Myocyte (in vitro differentiated cells): ENCODE data around the gene NRAS. TPM values are rescaled to one million over a fixed set of nuclear protein-coding genes. Genes with fewer than 3 reads are reported as not detected.

Experiments used
- DNase-seq: peaks from one replicate; pipeline ENCODE4 v3.0.0-alpha.2; 2012; ENCODE audit warnings: low read depth
- total RNA-seq: library from RNA; depleted of rRNA; stranded (reverse); fragments of >200 nt; gene quantifications from 2 replicates; pipeline ENCODE4 v1.2.3, GENCODE V29; 2014

Gene NRAS
- total RNA-seq, 1 donor from 2014 or later = 57.6 TPM

DNA sequence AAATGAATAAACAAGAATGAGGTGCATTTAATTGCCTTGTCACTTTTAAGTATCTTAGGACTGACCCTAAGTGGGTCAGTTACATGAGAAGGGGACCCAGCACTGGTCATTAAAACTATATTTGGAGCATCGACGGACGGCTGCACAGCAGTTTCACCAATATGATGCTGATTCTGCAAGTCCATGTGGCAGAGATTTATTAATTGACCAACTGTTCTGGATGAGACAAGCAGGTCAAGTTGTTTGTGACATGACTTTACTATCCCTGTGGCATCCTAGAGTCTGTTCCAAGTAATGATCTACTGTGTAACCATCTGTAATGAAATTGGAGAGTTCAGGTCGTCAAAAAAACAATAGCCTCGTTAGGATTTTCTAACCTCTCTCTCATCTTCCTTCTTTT, 30.7 kb downstream of the NRAS start:
- DNase-seq = no peak

DNA sequence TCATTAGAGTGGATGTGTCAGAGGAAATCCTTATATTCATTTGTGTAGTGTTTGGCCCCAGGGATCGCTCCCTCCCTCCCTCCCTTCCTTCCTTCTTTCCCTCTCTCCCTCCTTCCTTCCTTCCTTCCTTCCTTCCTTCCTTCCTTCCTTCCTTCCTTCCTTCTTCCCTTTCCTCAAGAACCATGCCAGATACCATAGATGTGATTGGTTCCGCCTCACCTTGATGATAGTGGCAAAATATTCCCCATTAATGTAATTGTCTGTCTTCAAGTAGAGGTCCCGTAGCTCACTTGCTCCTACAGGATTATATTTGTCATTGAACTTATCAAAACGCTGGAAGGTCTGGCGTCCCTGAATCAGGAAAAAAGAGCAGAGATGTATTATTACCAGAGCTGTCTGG, 38.9 kb downstream of the NRAS start:
- DNase-seq = no peak

DNA sequence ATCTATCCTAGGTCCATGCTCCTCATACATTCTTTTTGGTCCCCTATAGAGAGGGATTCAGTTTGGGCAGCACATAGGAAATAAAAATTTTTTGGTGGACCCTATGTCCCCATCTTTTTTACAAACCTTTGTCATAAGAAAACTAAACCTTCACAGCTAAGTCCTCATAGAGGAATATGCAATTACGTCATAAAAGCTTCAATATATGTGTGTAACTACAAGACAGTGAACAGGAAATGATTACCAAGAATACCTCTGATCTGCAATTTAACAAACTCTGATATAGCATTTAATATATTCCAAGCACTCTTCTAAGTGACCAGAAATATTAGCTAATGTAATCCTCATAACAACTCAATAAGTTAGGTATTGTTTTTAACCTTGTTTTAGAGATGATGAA, 40.5 kb downstream of the NRAS start:
- no peak for DNase-seq

DNA sequence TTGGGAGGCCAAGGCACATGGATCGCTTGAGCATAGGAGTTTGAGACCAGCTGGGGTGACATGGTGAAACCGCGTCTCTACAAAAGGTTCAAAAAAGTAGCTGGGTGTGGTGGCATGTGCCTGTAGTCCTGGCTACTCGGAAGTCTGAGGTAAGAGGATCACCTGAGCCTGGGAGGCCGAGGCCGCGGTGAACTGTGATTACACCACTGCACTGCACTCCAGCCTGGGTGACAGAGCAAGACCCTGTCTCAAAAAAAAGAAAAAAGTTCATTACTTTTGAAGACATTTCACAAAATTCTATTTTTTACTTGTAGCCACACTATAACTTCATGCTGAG, 44.7 kb downstream of the NRAS start:
- DNase-seq = no peak

DNA sequence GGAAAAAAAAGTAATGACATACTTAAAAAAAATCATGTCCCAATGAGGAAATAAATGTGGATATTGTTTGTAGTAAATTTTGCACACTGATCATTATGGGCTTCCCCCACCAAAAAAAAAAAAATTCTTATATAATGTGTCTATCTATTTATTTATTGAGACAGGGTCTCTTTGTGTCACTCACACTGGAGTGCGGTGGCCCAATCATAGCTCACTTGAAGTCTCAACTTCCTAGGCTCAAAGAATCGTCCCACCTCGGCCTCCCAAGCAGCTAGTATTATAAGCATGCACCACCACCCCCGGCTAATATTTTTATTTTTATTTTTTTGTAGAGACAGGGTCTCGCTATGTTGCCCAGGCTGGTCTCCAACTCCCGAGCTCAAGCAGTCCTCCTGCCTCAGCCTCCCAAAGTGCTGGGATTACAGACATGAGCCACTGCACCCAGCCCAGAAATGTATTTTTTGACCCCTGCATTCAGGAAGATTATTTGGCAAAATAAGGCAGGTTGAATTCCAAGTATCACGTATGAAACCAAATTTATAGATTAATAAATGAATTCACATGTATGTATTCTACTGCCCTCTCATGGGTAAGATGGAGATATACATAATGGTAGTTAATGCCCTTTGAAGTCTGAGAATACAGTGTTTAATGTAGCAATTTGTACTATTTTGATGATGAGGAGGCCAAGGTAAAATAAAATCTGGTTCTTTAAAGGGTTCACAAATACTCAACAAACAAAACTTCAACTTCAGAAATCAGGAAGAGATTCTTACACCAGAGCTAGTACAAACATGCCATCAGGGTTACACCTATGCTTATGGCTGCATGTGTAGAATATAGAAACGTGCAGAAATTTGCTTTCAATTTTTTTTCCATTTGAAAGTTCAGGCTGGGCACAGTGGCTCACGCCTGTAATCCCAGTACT, 45.3 kb downstream of the NRAS start:
- peak; percentile 6 for DNase-seq

DNA sequence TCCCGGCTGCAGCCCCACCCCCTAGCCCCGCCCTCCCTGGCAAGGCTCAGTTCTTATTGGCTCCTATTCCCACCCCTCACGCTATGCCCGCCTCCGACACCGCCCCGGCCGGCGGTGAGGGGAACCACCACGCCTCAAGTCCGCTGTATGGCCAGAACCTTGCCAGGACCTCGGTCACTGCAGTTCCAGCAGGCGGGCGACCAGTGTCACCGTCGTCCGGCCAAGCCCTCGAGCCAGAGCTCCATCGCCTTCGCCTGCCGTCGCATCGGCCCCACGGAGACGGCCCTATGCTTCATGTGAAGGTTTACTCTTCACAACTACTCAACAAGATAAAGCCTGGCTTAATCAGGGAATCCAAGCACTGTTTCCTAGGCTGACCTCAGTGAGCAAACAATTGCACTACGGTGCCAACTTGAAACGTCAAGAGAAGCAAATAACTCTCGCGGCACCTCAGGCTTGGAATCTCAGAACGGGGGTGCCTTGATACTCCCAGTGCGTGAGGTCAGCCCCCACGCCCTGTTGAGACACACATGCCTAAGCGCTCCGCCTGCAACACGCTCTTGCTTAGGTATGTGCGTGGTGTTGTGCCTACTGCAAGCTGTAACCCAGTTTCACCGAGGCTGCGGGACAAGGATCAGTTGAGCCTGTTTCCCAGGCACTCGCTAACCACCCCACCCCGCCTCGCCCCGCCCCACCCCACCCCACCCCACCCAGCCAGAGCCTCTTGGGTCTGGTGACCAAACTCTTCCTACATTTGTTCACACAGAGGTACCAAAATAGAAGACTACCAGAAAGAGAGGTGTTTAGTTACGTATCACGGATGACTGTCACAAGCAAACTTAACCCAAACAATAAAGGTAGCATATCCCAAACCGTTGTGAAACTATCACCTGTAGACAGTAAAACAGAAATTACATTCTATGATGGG, 46.2 kb downstream of the NRAS start:
- DNase-seq = peak; percentile 95

DNA sequence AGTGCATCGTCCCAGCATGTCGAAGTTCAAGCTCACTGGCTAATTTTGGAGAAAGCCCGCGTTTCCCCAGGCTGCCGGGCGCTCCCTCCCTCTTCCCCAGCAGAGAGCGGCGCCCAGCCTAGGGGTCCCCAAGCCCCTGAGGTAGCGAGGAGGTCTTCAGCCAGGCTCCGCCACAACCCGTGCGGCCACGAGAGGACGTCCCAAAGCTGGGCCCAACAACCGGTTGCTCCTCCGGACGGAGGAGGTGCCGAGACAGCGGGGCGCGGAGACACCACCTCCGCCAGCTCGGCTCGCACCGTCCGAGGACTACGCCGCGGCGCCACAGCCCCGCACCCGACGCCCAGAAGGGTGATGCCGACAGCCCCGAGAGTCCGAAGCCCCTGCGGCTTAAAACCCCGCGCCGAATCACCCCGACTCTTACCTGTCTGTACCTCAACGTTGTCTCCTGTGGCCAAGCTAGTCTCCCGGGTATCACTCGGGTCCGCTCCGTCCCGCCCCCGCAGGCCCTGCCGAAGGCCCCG, 46.9 kb downstream of the NRAS start, which contains the start of gene DENND2C:
TSS of gene DENND2C (minus strand) at position 488 of the 521 bp plus-strand sequence. CDS start 44,065 bp downstream, outside the sequence.
- no peak for DNase-seq

DNA sequence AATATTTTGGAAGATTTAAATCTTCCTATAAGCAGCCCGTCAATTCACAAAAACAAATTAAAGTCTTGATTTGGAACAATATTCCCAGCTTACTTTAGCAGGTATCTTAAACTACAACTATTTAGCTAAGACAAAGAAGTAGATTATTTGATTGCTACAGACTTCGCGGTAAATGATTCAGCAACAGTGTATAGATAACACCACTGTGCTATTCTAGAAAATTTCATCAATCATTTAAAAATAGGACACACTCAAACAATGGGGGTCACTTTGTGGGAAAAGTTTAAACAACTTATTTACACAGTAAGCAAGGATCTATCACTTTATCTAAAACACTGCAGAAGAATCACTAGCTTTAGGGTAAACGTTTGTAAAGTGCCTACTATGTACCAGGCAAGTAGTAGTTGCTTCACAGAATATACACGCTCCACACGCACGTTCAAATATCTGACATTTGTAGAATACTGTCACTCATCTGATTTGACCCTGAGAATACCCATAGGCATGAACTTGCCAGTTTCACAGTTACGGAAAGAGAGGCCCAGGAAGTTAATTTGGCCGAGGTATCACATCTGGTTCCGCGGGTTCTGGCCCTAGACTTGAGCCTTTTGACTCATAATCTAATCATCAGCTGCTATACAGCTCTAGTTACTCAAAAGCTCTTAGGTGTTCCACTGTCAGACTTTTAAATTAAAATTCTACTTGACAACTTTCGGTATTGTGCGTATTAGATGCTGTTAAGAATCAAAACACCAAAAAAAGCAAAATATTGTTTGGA, 47.6 kb downstream of the NRAS start:
- peak; percentile 29 for DNase-seq

DNA sequence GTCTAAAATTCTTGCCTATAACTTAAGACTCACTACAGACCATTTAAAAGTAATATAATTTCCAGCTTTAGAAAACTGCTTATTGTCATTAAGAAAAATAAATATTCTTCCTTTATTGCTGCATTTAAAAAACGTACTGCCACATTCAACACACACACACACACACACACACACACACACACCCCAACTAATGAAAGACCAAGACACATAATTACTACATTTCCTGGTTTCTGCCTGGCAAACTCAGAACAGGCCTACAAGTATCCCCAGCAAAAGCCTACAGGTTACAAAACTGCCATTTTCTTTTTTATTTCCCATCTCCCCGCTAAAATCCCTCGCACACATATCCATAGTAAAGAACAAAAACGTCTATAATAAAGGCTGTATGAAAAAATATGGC, 48.2 kb downstream of the NRAS start:
- no peak for DNase-seq

DNA sequence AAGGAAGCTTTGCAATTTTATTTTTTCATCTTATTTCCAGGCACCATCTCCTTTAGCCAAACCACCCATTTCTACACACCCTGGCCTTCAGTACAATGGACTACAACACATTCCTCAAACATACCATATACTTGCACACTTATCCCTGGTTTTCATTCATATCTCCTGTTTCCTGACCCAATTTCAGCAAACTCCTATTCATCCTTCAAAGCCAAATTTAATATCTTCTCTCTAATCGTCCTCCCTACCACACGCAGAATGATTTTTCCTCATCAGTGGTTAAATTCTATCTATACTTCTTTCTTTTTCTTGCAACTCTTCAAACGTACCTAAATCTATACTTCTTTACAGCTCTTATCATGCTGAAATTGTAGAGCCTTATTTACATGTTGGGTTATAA, 49.6 kb downstream of the NRAS start:
- DNase-seq = no peak

DNA sequence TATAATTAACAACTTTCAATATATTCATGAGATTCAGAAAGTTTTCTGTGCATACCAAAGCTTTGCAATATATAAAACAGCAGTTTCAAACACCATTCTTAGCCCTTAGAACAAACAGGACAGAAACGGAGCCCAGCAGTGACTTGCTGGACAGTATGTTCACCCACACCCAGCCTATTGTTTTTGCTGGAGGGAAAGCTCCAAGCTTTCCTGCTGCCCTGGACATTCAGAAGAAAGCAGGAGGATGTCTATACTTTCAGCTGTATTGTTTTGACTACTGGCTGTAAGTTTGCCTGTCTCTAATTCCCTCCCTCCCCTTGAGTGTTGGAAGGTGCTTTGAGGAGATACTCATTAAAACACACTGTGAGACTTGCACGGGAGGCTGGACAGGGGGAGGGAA, 56.3 kb downstream of the NRAS start:
- no peak for DNase-seq

Other genes with a start within 250 kb of the NRAS start
- gene TRIM33, start 205.6 kb downstream of the NRAS start, total RNA-seq = 19.1 and 29.4 TPM in 2 replicates
- gene BCAS2, start 135.2 kb downstream of the NRAS start, total RNA-seq = 31.1 and 35.1 TPM in 2 replicates
- 11.3 and 17.1 TPM in 2 replicates for gene DENND2C, start 46.7 kb downstream of the NRAS start, total RNA-seq
- 8.1 and 13.6 TPM in 2 replicates for gene AMPD1, start 21.2 kb downstream of the NRAS start, total RNA-seq
- 1,775 and 1,819 TPM in 2 replicates for gene CSDE1, start 41.2 kb upstream of the NRAS start, total RNA-seq
- gene SIKE1, start 63.9 kb upstream of the NRAS start, total RNA-seq = 26.7 and 43.4 TPM in 2 replicates
- not detected in 2 replicates for gene SYCP1, start 138.1 kb upstream of the NRAS start, total RNA-seq